Gastroesophageal sphincter (tissue), 4 donors: ENCODE data around the gene BCL2L12. TPM values are rescaled to one million over a fixed set of nuclear protein-coding genes. Genes with fewer than 3 reads are reported as not detected.
A peak's percentile ranks its signal among the peaks of the same experiment; 100 is the strongest.

ENCODE experiments used
- ATAC-seq: fragments of 150-250 bp; one replicate; pipeline ENCODE4 v1.9.1; 2016; ENCODE audit warnings: mild to moderate bottlenecking, moderate library complexity
- H3K27ac ChIP-seq, 4 donors: fragments of 200-600 bp; sonication (generic) in 3 of 4; 1 replicate in 3 of 4; 2 replicates in 1 of 4; pipeline ENCODE4 v1.5.1; 2016 to 2019
- H3K27me3 ChIP-seq: fragments of 200-600 bp; sonication (generic); one replicate; pipeline ENCODE4 v1.5.1; 2019
- H3K36me3 ChIP-seq, 2 donors: fragments of 200-600 bp; sonication (generic); one replicate each; pipeline ENCODE4 v1.5.1; 2019; ENCODE audit warnings: control low read depth in 1 of 2
- H3K4me1 ChIP-seq, 3 donors: fragments of 200-600 bp; sonication (generic); 1 replicate in 2 of 3; 2 replicates in 1 of 3; pipeline ENCODE4 v1.5.1; 2016 to 2019; ENCODE audit warnings: control low read depth in 2 of 3
- H3K4me3 ChIP-seq, 2 donors: fragments of 200-600 bp; sonication (generic); one replicate each; pipeline ENCODE4 v1.5.1; 2019; ENCODE audit warnings: mild to moderate bottlenecking in 1 of 2, moderate library complexity in 1 of 2
- H3K9me3 ChIP-seq, 3 donors: fragments of 200-600 bp; sonication (generic); one replicate each; pipeline ENCODE4 v1.5.1; 2017 to 2019; ENCODE audit warnings: control low read depth in 2 of 3
- EP300 ChIP-seq: sonication (generic); formaldehyde crosslinking; IDR thresholded peaks from one replicate; pipeline ENCODE4 v1.6.1; 2017; ENCODE audit warnings: antibody characterized with exemption, mild to moderate bottlenecking
- POLR2A ChIP-seq, 2 donors: fragments of 450-650 bp; IDR thresholded peaks; one replicate each; pipeline ENCODE4 v1.6.1; 2017; ENCODE audit warnings: antibody characterized with exemption in 2 of 2, mild to moderate bottlenecking in 2 of 2, moderate library complexity in 1 of 2
- POLR2AphosphoS5 ChIP-seq: sonication (generic); formaldehyde crosslinking; IDR thresholded peaks from one replicate; pipeline ENCODE4 v1.6.1; 2017; ENCODE audit warnings: antibody characterized with exemption
- WGBS, 2 donors: methylation state at CpG; one replicate each; pipeline ENCODE4 v1.1.5; 2018; ENCODE audit warnings: low coverage in 1 of 2; 5-methylcytosine and 5-hydroxymethylcytosine counted together
- total RNA-seq, 4 donors: library from RNA; depleted of rRNA; stranded (reverse); fragments of >200 nt; gene quantifications; one replicate each; pipeline ENCODE4 v1.1.0, GENCODE V29; 2016
- TF ChIP-seq, protein P1 (sequence below), 4 experiments: fragments of 200-600 bp in 2 of 4; fragments of 450-650 bp in 2 of 4; sonication (generic) in 1 of 4; IDR thresholded peaks; one replicate each; pipeline ENCODE4 v1.5.1; 2017 to 2019; ENCODE audit warnings: antibody characterized with exemption in 4 of 4, mild to moderate bottlenecking in 2 of 4, moderate library complexity in 2 of 4

BCL2L12 gene
- total RNA-seq, 4 donors from 2014 or later = 3.3 to 7.9 (median 6.4) TPM

DNA sequence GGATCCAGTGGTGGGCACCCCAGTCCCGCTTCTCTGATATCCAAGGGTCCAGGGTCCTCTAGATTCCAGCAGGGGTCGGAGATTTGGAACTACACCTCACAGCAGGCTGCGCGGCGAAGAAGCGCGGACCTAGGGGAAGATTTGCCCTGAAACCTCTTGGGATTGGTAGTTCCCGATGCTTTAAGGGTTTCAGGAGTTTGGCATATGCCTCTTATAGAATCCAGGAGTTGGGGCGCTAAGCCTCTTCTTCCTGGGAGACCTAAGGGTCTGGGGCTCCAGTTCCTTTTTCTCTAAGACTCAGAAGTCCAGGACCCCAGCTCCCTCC is 349 bp downstream of the BCL2L12 start:
- Histone ChIP-seq H3K4me1 (peaks cover 0 to 43% (median 7%) of the 10 kb centered on the region in 3 donors), H3K27me3 (no peaks in the 10 kb centered on the region), H3K36me3 (peaks cover 0 to 43% of the 10 kb centered on the region in 2 donors), H3K4me3 (peak overlapping the region; percentile 64 to 79), H3K27ac (peak overlapping the region; percentile 21 to 95 (median 92)), H3K9me3 (no peaks in the 10 kb centered on the region)
- WGBS, 2 donors = 0% methylated on average over 1 of the region's 9 CpGs; no CpG with 5 or more reads in 1 of the 2 donors
- ATAC-seq = peak; percentile 2
- TF ChIP-seq EP300 (no peak), POLR2A (IDR thresholded peaks at IDR 0.05) (no peak), POLR2AphosphoS5 (no peak)
- TF ChIP-seq, protein P1, sequence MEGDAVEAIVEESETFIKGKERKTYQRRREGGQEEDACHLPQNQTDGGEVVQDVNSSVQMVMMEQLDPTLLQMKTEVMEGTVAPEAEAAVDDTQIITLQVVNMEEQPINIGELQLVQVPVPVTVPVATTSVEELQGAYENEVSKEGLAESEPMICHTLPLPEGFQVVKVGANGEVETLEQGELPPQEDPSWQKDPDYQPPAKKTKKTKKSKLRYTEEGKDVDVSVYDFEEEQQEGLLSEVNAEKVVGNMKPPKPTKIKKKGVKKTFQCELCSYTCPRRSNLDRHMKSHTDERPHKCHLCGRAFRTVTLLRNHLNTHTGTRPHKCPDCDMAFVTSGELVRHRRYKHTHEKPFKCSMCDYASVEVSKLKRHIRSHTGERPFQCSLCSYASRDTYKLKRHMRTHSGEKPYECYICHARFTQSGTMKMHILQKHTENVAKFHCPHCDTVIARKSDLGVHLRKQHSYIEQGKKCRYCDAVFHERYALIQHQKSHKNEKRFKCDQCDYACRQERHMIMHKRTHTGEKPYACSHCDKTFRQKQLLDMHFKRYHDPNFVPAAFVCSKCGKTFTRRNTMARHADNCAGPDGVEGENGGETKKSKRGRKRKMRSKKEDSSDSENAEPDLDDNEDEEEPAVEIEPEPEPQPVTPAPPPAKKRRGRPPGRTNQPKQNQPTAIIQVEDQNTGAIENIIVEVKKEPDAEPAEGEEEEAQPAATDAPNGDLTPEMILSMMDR (IDR thresholded peaks at IDR 0.05) = no peak

DNA sequence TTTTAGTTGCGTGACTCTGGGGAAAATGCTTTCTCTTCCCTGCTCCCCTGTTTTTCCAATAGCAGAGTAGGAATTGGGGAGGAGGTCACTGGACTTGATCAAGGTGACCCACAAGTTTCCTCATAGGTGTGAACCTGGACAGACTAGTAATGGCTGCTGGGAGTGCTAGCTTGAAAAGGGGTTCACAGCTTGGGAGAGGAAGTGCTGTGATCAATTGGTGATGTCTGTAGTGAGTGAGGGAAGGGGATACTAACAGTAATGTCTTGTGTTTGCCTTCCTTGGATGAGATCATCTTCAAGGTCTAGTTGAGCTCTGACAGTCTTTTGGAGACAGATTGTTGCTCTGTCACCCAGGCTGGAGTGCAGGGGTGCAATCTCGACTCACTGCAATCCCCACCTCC is 1.7 kb downstream of the BCL2L12 start:
- TF ChIP-seq EP300 (no peak), POLR2A (IDR thresholded peaks at IDR 0.05) (no peak)
- TF ChIP-seq, protein P1 (IDR thresholded peaks at IDR 0.05) = no peak
- Histone ChIP-seq H3K9me3 (no peaks in the 10 kb centered on the region), H3K27ac (no peak overlapping the region), H3K4me3 (no peak overlapping the region), H3K27me3 (no peaks in the 10 kb centered on the region), H3K36me3 (peaks cover 0 to 30% of the 10 kb centered on the region in 2 donors), H3K4me1 (peaks cover 0 to 53% (median 7%) of the 10 kb centered on the region in 3 donors)
- no peak for ATAC-seq
- 93% methylated on average over 2 of the region's 2 CpGs; no CpG with 5 or more reads in 1 of the 2 donors for WGBS, 2 donors

DNA sequence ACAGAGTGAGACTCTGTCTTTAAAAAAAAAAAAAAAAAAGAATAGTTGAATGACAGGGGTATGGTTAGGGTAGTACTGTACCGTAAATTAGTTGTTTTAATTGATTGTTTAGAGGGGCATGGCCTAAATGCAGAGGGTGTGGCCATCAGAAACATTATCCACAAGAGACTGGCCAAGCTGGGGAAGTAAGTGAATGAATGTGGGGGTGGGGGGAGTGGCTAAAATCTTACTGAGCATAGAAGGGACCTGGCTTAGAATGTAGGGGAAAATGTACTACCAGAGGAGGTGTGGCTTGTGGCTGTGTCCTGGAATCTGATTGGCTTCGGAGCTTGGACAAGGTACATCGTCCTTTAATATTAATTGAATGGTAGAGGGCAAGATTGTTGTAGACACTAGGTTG is 3.8 kb downstream of the BCL2L12 start:
- Histone ChIP-seq H3K4me1 (peaks cover 0 to 37% (median 7%) of the 10 kb centered on the region in 3 donors), H3K36me3 (peaks cover 0 to 23% of the 10 kb centered on the region in 2 donors), H3K27ac (no peak overlapping the region), H3K4me3 (no peak overlapping the region), H3K9me3 (no peaks in the 10 kb centered on the region), H3K27me3 (no peaks in the 10 kb centered on the region)
- WGBS, 2 donors = 74 to 100% methylated on average over 1 to 3 of the region's 3 CpGs
- TF ChIP-seq, protein P1 (IDR thresholded peaks at IDR 0.05) = no peak
- no peak for TF ChIP-seq POLR2A (IDR thresholded peaks at IDR 0.05)
- TF ChIP-seq EP300 = no peak
- no peak for TF ChIP-seq POLR2AphosphoS5
- ATAC-seq = no peak

DNA sequence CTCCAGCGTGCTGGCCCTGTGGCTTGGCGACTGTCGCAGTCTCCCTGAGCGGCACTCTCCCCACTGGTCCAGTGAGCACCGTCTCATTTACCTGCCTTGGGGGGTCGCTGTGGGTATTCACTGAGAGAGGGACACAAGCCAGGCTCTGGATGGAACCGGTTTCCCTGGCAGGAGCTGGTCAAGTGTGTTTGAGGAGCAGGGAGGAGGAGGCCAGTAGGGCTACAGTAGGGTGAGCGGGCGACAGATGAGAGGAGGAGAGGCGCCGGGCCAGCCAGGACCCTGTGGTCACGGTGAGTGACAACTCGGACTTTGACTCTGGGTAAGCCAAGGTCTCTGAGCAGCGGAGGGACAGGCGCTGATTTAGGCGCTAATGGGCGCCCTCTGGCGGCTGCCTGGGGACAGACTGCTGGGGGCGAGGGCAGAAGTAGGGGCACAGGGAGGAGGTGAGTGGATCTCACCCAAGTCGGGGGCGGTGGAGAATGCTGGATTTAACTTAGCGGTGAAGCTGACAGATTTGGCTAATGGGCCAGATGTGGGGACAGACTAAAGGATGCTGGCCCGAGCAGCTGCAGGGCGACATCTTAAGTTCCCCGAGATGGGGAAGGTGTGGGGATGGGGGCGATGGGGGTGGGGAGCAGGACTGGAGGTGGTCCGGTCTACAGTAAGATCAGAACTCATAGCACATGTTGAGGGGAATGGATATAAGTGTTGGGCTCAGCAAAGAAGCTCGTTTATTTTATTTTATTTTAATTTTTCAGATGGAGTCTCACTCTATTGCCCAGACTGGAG is 6.6 kb downstream of the BCL2L12 start:
- H3K27ac ChIP-seq = peak overlapping the region in 3 of 4 donors; percentile 47 to 66 (median 50)
- H3K36me3 ChIP-seq = peaks cover 0 to 23% of the 10 kb centered on the region in 2 donors
- H3K4me1 ChIP-seq = peaks cover 0 to 29% (median 0%) of the 10 kb centered on the region in 3 donors
- no peak for ATAC-seq
- H3K27me3 ChIP-seq = no peaks in the 10 kb centered on the region
- H3K9me3 ChIP-seq = no peaks in the 10 kb centered on the region
- WGBS, 2 donors = 14 to 37% methylated on average over 9 to 16 of the region's 28 CpGs
- no peak for TF ChIP-seq POLR2A (IDR thresholded peaks at IDR 0.05)
- TF ChIP-seq, protein P1 (IDR thresholded peaks at IDR 0.05) = peak in 3 of 4 experiments; percentile 80 to 91 (median 81)
- H3K4me3 ChIP-seq = no peak overlapping the region
